Measurements from ENCODE around the gene ERO1B. TPM values are rescaled to one million over a fixed set of nuclear protein-coding genes. Genes with fewer than 3 reads are reported as not detected.

Gene ERO1B
- total RNA-seq, 1 donor from 2014 or later: 15.4 TPM

GRCh38 chr1:236257216-236257615, 24.5 kb downstream of the ERO1B start:
- Mint-ChIP-seq H3K27me3 (peaks cover 43% of the 10 kb centered on the region), H3K9me3 (ENCODE audit: low read depth) (peaks cover 33% of the 10 kb centered on the region), H3K36me3 (ENCODE audit: insufficient read depth) (peaks cover 28% of the 10 kb centered on the region), H3K27ac (no peak overlapping the region), H3K4me1 (ENCODE audit: low read depth) (peaks cover 3% of the 10 kb centered on the region), H3K4me3 (ENCODE audit: low read depth) (no peak overlapping the region)
- no peak for TF ChIP-seq CTCF (IDR thresholded peaks at IDR 0.05; ENCODE audit: unreplicated experiment)
- DNase-seq (ENCODE audit: low spot score, unreplicated experiment): no peak

GRCh38 chr1:236253918-236254637, 27.7 kb downstream of the ERO1B start:
- no peak for TF ChIP-seq CTCF (IDR thresholded peaks at IDR 0.05; ENCODE audit: unreplicated experiment)
- H3K9me3 Mint-ChIP-seq (ENCODE audit: low read depth): peaks cover 13% of the 10 kb centered on the region
- H3K36me3 Mint-ChIP-seq (ENCODE audit: insufficient read depth): peaks cover 11% of the 10 kb centered on the region
- DNase-seq (ENCODE audit: low spot score, unreplicated experiment): no peak
- H3K4me3 Mint-ChIP-seq (ENCODE audit: low read depth): no peak overlapping the region
- peaks cover 41% of the 10 kb centered on the region for H3K27me3 Mint-ChIP-seq
- no peak overlapping the region for H3K27ac Mint-ChIP-seq
- no peaks in the 10 kb centered on the region for H3K4me1 Mint-ChIP-seq (ENCODE audit: low read depth)

GRCh38 chr1:236253119-236253518, 28.6 kb downstream of the ERO1B start:
- H3K27ac Mint-ChIP-seq: no peak overlapping the region
- peaks cover 40% of the 10 kb centered on the region for H3K27me3 Mint-ChIP-seq
- H3K9me3 Mint-ChIP-seq (ENCODE audit: low read depth): peaks cover 8% of the 10 kb centered on the region
- peaks cover 8% of the 10 kb centered on the region for H3K36me3 Mint-ChIP-seq (ENCODE audit: insufficient read depth)
- H3K4me1 Mint-ChIP-seq (ENCODE audit: low read depth): no peaks in the 10 kb centered on the region
- no peak overlapping the region for H3K4me3 Mint-ChIP-seq (ENCODE audit: low read depth)
- TF ChIP-seq CTCF (IDR thresholded peaks at IDR 0.05; ENCODE audit: unreplicated experiment): no peak
- no peak for DNase-seq (ENCODE audit: low spot score, unreplicated experiment)

- TF ChIP-seq CTCF (IDR thresholded peaks at IDR 0.05; ENCODE audit: unreplicated experiment): no peak
These were observed 30.2 kb downstream of the ERO1B start for GRCh38 chr1:236251587-236251986.

GRCh38 chr1:236247286-236247685, 34.5 kb downstream of the ERO1B start:
- Mint-ChIP-seq H3K4me3 (ENCODE audit: low read depth) (no peak overlapping the region), H3K9me3 (ENCODE audit: low read depth) (no peaks in the 10 kb centered on the region), H3K27ac (no peak overlapping the region), H3K4me1 (ENCODE audit: low read depth) (no peaks in the 10 kb centered on the region), H3K27me3 (peaks cover 3% of the 10 kb centered on the region), H3K36me3 (ENCODE audit: insufficient read depth) (no peaks in the 10 kb centered on the region)
- no peak for DNase-seq (ENCODE audit: low spot score, unreplicated experiment)
- TF ChIP-seq CTCF (IDR thresholded peaks at IDR 0.05; ENCODE audit: unreplicated experiment): no peak

More at GRCh38 chr1:236251587-236251986, 30.2 kb downstream of the ERO1B start:
- DNase-seq (ENCODE audit: low spot score, unreplicated experiment): no peak
- Mint-ChIP-seq H3K4me1 (ENCODE audit: low read depth) (no peaks in the 10 kb centered on the region), H3K27ac (no peak overlapping the region), H3K27me3 (peaks cover 27% of the 10 kb centered on the region), H3K4me3 (ENCODE audit: low read depth) (no peak overlapping the region), H3K9me3 (ENCODE audit: low read depth) (no peaks in the 10 kb centered on the region), H3K36me3 (ENCODE audit: insufficient read depth) (no peaks in the 10 kb centered on the region)
